ENCODE measurements around the gene TSHZ3.

Gene TSHZ3

DNA sequence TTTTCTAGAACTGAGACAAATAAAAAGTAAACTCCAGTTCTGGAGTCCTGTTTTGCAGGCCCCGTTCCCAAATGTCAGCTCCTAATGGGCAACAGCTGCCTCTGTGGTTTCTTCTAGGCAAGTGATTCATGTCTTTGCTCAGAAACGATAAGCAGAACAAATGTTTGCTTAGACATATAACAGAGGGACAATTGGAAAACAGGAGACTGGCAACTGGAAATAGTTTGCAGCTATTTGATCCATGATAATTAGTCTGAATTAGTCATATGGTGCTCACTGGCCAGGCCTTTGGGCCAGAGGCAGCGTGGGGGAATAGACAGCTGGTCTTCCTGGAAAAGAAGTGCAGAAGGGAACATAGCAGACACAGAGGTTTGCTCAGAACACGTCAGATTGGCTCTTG lies 29.2 kb upstream of the TSHZ3 start:
- Histone ChIP-seq H3K4me1 (ENCODE audit: control insufficient read depth, insufficient read depth, low read length) (peaks cover 3% of the 10 kb centered on the region), H3K27me3 (ENCODE audit: control insufficient read depth in 1 of 2, insufficient read depth in 2 of 2, low read length in 2 of 2) (no peaks in the 10 kb centered on the region), H3K9me3 (ENCODE audit: control insufficient read depth in 2 of 2, low read length in 2 of 2) (no peaks in the 10 kb centered on the region), H3K4me3 (ENCODE audit: low read length in 2 of 2) (no peak overlapping the region), H3K9ac (ENCODE audit: low read length in 2 of 2) (no peak overlapping the region), H3K36me3 (ENCODE audit: control insufficient read depth in 2 of 2, insufficient read depth in 2 of 2, low read length in 2 of 2) (no peaks in the 10 kb centered on the region), H3K27ac (ENCODE audit: low read length) (peak overlapping the region; percentile 6)

- Histone ChIP-seq H3K9me3 (ENCODE audit: control insufficient read depth in 2 of 2, low read length in 2 of 2) (peaks cover 3% of the 10 kb centered on the region in 2 donors), H3K27me3 (ENCODE audit: control insufficient read depth in 1 of 2, insufficient read depth in 2 of 2, low read length in 2 of 2) (no peaks in the 10 kb centered on the region), H3K4me1 (ENCODE audit: control insufficient read depth, insufficient read depth, low read length) (peaks cover 3% of the 10 kb centered on the region), H3K36me3 (ENCODE audit: control insufficient read depth in 2 of 2, insufficient read depth in 2 of 2, low read length in 2 of 2) (no peaks in the 10 kb centered on the region), H3K4me3 (ENCODE audit: low read length in 2 of 2) (no peak overlapping the region), H3K9ac (ENCODE audit: low read length in 2 of 2) (no peak overlapping the region), H3K27ac (ENCODE audit: low read length) (no peak overlapping the region)
Observed at GRCh38 chr19:31377736-31378135, 28.5 kb upstream of the TSHZ3 start.

DNA sequence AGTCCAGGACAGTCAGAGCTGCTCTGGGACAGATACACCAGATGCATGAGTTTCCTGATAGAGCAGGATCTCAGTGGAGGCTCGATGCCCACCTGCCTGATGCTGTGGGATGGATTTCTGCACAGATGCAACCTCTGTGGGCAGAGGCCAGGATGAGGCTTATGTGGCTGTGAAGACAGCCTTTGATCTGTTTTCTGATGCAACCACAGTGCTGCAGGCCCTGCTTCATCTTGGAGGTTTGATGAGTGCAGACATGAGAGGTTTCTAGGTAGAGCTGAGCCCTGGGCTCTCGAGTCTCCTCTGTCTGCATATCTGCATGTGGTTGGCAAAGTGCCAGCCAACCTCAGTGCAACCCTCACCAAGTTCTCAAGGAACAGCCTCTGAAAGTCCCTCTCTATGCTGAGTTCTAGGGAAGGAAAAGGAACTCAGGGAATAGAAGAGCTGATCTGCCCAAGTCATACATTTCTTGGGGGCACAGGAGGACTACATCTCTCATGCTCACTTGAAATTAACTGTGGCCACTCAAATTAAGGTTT lies 23.1 kb upstream of the TSHZ3 start:
- Histone ChIP-seq H3K4me3 (ENCODE audit: low read length in 2 of 2) (no peak overlapping the region), H3K9me3 (ENCODE audit: control insufficient read depth in 2 of 2, low read length in 2 of 2) (peaks cover 6% of the 10 kb centered on the region in 2 donors), H3K4me1 (ENCODE audit: control insufficient read depth, insufficient read depth, low read length) (no peaks in the 10 kb centered on the region), H3K27me3 (ENCODE audit: control insufficient read depth in 1 of 2, insufficient read depth in 2 of 2, low read length in 2 of 2) (no peaks in the 10 kb centered on the region), H3K9ac (ENCODE audit: low read length in 2 of 2) (no peak overlapping the region), H3K27ac (ENCODE audit: low read length) (no peak overlapping the region), H3K36me3 (ENCODE audit: control insufficient read depth in 2 of 2, insufficient read depth in 2 of 2, low read length in 2 of 2) (peaks cover 0 to 2% of the 10 kb centered on the region in 2 donors)

DNA sequence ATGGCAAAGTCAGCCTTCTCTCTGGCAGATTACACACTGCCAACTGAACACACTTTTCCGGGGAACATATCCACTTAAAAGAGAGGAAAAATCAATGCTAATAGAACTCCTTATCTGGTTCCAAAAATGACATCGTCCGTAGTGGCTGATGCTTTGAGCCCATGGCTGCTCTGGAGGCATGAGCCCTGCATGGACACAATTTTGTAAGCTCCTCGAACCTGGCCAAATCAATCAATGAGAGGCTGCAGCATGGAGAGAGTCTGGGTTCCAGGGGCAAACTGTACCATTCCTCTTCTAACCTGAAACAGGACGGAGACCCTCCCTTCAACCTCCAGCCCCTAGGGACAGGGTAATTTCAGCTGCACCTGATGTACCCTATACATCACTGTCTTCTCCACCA lies 21.0 kb upstream of the TSHZ3 start:
- peaks cover 6% of the 10 kb centered on the region in 2 donors for H3K9me3 ChIP-seq (ENCODE audit: control insufficient read depth in 2 of 2, low read length in 2 of 2)
- H3K27ac ChIP-seq (ENCODE audit: low read length) = no peak overlapping the region
- no peak overlapping the region for H3K4me3 ChIP-seq (ENCODE audit: low read length in 2 of 2)
- H3K36me3 ChIP-seq (ENCODE audit: control insufficient read depth in 2 of 2, insufficient read depth in 2 of 2, low read length in 2 of 2) = peaks cover 0 to 2% of the 10 kb centered on the region in 2 donors
- no peaks in the 10 kb centered on the region for H3K27me3 ChIP-seq (ENCODE audit: control insufficient read depth in 1 of 2, insufficient read depth in 2 of 2, low read length in 2 of 2)
- no peaks in the 10 kb centered on the region for H3K4me1 ChIP-seq (ENCODE audit: control insufficient read depth, insufficient read depth, low read length)
- H3K9ac ChIP-seq (ENCODE audit: low read length in 2 of 2) = no peak overlapping the region

DNA sequence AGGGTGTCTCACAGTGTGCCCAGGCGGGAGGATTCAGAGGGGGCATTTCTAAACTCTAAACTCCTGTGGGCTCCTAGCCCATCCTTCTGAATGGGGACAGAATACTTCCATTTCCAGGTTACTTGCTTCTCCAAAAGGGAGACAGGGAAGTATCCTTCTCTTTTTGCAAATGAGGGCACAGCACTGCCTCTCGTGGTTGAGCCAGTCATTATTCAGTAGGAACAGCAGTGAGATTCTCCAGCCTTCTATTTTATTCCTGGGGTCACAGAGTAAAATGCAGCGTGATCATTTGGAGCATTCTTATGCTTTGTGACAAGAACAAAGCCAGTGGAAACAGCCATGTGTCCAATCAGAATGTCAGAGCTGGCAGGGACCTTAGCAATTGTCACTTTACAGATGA lies 15.7 kb upstream of the TSHZ3 start:
- Histone ChIP-seq H3K9me3 (ENCODE audit: control insufficient read depth in 2 of 2, low read length in 2 of 2) (no peaks in the 10 kb centered on the region), H3K4me3 (ENCODE audit: low read length in 2 of 2) (no peak overlapping the region), H3K9ac (ENCODE audit: low read length in 2 of 2) (no peak overlapping the region), H3K27me3 (ENCODE audit: control insufficient read depth in 1 of 2, insufficient read depth in 2 of 2, low read length in 2 of 2) (no peaks in the 10 kb centered on the region), H3K4me1 (ENCODE audit: control insufficient read depth, insufficient read depth, low read length) (no peaks in the 10 kb centered on the region), H3K27ac (ENCODE audit: low read length) (no peak overlapping the region), H3K36me3 (ENCODE audit: control insufficient read depth in 2 of 2, insufficient read depth in 2 of 2, low read length in 2 of 2) (no peaks in the 10 kb centered on the region)

DNA sequence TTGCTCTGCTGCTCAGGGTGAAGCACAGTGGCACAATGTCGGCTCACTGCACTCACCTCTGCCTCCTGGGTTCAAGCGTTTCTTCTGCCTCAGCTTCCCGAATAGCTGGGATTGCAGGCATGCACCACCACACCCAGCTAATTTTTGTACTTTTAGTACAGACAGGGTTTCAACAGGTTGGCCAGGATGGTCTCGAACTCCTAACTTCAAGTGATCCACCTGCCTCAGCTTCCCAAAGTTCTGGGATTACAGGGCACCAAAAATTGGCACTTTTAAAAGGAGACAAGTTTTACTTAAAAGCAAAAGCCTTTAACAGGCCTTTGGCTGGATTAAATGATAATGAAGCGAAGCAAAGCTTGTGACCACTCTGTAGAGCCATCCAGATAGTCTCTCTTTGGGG lies 12.5 kb upstream of the TSHZ3 start:
- peaks cover 0 to 4% of the 10 kb centered on the region in 2 donors for H3K27me3 ChIP-seq (ENCODE audit: control insufficient read depth in 1 of 2, insufficient read depth in 2 of 2, low read length in 2 of 2)
- H3K4me3 ChIP-seq (ENCODE audit: low read length in 2 of 2) = no peak overlapping the region
- H3K9ac ChIP-seq (ENCODE audit: low read length in 2 of 2) = no peak overlapping the region
- no peaks in the 10 kb centered on the region for H3K4me1 ChIP-seq (ENCODE audit: control insufficient read depth, insufficient read depth, low read length)
- H3K9me3 ChIP-seq (ENCODE audit: control insufficient read depth in 2 of 2, low read length in 2 of 2) = no peaks in the 10 kb centered on the region
- H3K27ac ChIP-seq (ENCODE audit: low read length) = no peak overlapping the region
- H3K36me3 ChIP-seq (ENCODE audit: control insufficient read depth in 2 of 2, insufficient read depth in 2 of 2, low read length in 2 of 2) = no peaks in the 10 kb centered on the region

DNA sequence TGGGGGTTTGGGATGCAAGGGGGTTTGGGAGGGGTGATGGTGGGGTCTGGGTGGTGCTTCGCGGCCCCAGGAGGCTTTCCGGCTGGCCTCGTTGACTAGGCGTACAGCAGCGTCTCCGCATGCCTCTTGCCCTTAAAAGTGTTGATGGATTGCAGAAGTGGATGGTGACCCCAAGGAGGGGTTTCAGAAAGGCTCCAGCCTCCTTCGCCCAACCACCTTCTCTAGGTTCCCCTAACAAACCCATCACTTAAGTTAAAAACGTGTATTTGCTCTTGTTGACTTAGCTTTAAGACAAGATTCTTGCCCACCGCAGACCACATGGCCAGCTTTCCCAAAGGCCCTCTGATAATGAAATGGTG lies 8.1 kb upstream of the TSHZ3 start:
- Histone ChIP-seq H3K27me3 (ENCODE audit: control insufficient read depth in 1 of 2, insufficient read depth in 2 of 2, low read length in 2 of 2) (peaks cover 6 to 9% of the 10 kb centered on the region in 2 donors), H3K9me3 (ENCODE audit: control insufficient read depth in 2 of 2, low read length in 2 of 2) (no peaks in the 10 kb centered on the region), H3K27ac (ENCODE audit: low read length) (no peak overlapping the region), H3K4me3 (ENCODE audit: low read length in 2 of 2) (no peak overlapping the region), H3K9ac (ENCODE audit: low read length in 2 of 2) (no peak overlapping the region), H3K4me1 (ENCODE audit: control insufficient read depth, insufficient read depth, low read length) (peaks cover under 1% of the 10 kb centered on the region), H3K36me3 (ENCODE audit: control insufficient read depth in 2 of 2, insufficient read depth in 2 of 2, low read length in 2 of 2) (no peaks in the 10 kb centered on the region)

DNA sequence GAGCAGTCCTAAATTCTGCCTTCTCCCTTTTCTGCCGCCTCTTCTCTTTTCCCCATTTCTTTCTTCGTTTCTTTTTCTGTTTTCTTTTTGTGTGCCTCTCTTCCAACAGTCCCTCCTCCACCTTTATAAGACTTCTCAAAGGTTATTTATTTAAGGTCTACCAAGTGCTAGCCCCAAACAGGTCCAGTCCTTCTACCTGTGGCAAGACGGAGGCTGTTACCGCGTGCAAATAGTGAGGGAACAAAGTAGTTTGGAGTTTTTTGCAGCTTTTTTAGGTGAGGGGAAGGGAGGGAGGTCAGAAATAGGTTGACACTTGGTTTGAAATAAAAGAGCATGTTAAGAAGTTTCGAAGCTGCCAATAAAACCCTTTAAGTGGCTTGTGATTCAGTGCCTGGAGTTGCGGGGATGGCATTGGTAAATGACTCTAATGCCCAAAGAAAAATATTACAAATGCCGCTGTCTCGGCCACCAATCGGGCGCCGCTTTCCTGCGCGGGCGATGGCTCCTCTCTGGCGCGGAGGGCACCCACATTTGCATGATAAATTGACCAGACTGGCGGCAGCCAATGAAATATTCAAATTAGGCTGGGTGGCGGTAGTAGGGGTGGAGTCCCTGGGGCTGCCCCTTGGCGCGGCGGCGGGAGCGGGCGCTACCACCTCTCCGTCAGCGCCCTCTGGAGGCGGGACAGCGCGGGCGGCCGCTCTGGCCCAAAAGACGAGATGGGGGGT lies 7.5 kb upstream of the TSHZ3 start:
- H3K4me1 ChIP-seq (ENCODE audit: control insufficient read depth, insufficient read depth, low read length) = peaks cover 6% of the 10 kb centered on the region
- peaks cover 6 to 9% of the 10 kb centered on the region in 2 donors for H3K27me3 ChIP-seq (ENCODE audit: control insufficient read depth in 1 of 2, insufficient read depth in 2 of 2, low read length in 2 of 2)
- no peaks in the 10 kb centered on the region for H3K36me3 ChIP-seq (ENCODE audit: control insufficient read depth in 2 of 2, insufficient read depth in 2 of 2, low read length in 2 of 2)
- H3K9me3 ChIP-seq (ENCODE audit: control insufficient read depth in 2 of 2, low read length in 2 of 2) = no peaks in the 10 kb centered on the region
- no peak overlapping the region for H3K27ac ChIP-seq (ENCODE audit: low read length)
- peak overlapping the region in 1 of 2 donors; percentile 57 for H3K4me3 ChIP-seq (ENCODE audit: low read length in 2 of 2)
- no peak overlapping the region for H3K9ac ChIP-seq (ENCODE audit: low read length in 2 of 2)

DNA sequence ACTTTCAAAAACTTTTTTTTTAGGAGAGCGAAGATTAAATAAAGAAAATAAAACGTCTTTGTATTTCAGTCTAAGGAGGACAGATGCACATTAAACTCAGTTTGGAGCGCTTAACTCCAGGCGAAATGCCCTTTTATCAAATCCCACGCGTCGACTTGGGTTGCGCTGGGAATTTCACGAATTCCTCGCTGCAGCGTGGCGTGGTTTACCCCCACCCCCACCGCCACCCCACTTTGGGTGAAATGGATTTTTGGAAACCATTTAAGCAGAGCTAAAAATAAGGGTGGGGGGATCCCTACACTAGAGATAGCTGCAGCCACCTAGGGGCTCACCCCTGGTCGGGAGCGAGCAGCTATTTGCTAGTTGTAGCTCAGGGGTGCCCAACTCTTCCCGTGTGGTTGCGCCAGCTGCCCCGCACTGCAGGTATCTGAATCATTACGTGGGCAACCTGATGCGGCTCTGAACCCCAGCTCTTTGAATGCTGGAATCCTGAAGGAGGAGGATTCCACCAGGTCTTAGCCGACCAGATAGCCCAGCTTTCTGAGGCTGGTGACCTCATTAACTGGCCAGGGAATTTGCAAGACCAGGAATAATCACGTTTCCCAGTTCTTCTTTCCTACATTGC lies 6.5 kb upstream of the TSHZ3 start:
- Histone ChIP-seq H3K9ac (ENCODE audit: low read length in 2 of 2) (no peak overlapping the region), H3K36me3 (ENCODE audit: control insufficient read depth in 2 of 2, insufficient read depth in 2 of 2, low read length in 2 of 2) (no peaks in the 10 kb centered on the region), H3K27me3 (ENCODE audit: control insufficient read depth in 1 of 2, insufficient read depth in 2 of 2, low read length in 2 of 2) (peaks cover 6 to 9% of the 10 kb centered on the region in 2 donors), H3K27ac (ENCODE audit: low read length) (no peak overlapping the region), H3K4me1 (ENCODE audit: control insufficient read depth, insufficient read depth, low read length) (peaks cover 8% of the 10 kb centered on the region), H3K4me3 (ENCODE audit: low read length in 2 of 2) (no peak overlapping the region), H3K9me3 (ENCODE audit: control insufficient read depth in 2 of 2, low read length in 2 of 2) (no peaks in the 10 kb centered on the region)

DNA sequence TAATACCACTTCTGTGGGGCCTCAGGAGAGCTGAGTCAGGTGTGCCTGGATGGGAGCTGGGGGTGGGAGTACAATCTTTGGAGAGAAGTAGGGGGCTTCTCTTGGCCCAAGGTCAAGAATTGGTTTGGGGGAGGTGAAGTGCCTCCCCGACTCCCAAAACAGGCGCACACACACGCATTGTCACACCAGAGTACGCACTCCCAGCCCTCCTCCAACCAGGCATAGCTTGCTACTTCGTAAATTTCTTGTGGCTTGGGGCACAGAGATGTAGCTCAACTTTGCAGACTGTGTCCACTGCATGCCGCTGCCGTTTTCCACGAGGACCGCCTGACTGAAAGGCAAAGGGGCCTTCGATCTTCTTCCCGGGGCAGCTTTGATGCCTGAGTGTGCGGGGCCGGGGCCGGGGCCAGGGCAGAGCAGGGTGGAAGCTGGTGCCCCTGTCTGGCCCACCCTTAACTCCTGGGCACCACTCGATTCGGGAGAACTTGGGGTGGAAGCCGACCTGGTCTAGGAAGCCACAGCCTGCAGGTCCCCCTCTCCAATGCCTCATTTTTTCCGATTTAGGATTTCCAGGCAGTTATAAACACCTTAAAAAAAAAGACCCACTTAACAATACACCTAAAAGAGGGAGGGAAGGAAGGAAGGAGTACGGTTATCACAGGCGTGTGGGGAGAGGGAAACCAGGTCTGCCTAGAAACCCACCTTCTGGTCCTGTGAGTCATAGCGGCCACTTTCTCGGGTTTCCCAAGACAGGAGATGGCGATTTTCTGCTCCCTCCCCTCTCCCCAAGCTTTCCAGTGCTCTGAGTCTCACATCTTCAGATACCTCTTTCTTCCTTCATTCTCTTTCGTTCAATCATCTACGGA lies 5.8 kb upstream of the TSHZ3 start:
- Histone ChIP-seq H3K27me3 (ENCODE audit: control insufficient read depth in 1 of 2, insufficient read depth in 2 of 2, low read length in 2 of 2) (peaks cover 6 to 9% of the 10 kb centered on the region in 2 donors), H3K4me1 (ENCODE audit: control insufficient read depth, insufficient read depth, low read length) (peaks cover 8% of the 10 kb centered on the region)

More for the DNA sequence above, 5.8 kb upstream of the TSHZ3 start:
- Histone ChIP-seq H3K36me3 (ENCODE audit: control insufficient read depth in 2 of 2, insufficient read depth in 2 of 2, low read length in 2 of 2) (no peaks in the 10 kb centered on the region), H3K4me3 (ENCODE audit: low read length in 2 of 2) (no peak overlapping the region), H3K9ac (ENCODE audit: low read length in 2 of 2) (no peak overlapping the region), H3K27ac (ENCODE audit: low read length) (no peak overlapping the region), H3K9me3 (ENCODE audit: control insufficient read depth in 2 of 2, low read length in 2 of 2) (no peaks in the 10 kb centered on the region)

Data from stomach smooth muscle (tissue), 2 donors.